Epithelial cell of esophagus (primary cell): ENCODE measurements around the gene RFX2.

Source experiments
- DNase-seq: peaks from one replicate; pipeline ENCODE4 v3.0.0; 2010; ENCODE audit warnings: low read depth
- H3K4me3 ChIP-seq: 2 replicates; pipeline ENCODE4 v1.5.1; 2011; ENCODE audit warnings: mild to moderate bottlenecking, low read length, control low read depth
- CTCF ChIP-seq: IDR thresholded peaks from 2 replicates; pipeline ENCODE4 v1.5.1; 2011; ENCODE audit warnings: low read depth, mild to moderate bottlenecking, low read length, control low read depth, inconsistent platforms; ENCODE audit not compliant: insufficient read depth; ENCODE audit errors: missing control alignments

Gene RFX2

GRCh38 chr19:6132482-6132881 lies 22.2 kb upstream of the RFX2 start:
- DNase-seq: no peak
- no peak for TF ChIP-seq CTCF
- H3K4me3 ChIP-seq: no peak overlapping the region

- DNase-seq: no peak
- no peak overlapping the region for H3K4me3 ChIP-seq
- no peak for TF ChIP-seq CTCF
Observed at GRCh38 chr19:6127716-6128335, 17.5 kb upstream of the RFX2 start.

- DNase-seq: peak; percentile 83
Observed at GRCh38 chr19:6126335-6126974, 16.2 kb upstream of the RFX2 start.

GRCh38 chr19:6125571-6125989 lies 15.3 kb upstream of the RFX2 start:
- peak; percentile 84 for DNase-seq
- TF ChIP-seq CTCF: peak; percentile 100
- no peak overlapping the region for H3K4me3 ChIP-seq

More at GRCh38 chr19:6126335-6126974, 16.2 kb upstream of the RFX2 start:
- H3K4me3 ChIP-seq: no peak overlapping the region
- TF ChIP-seq CTCF: peak; percentile 62

GRCh38 chr19:6119031-6119430 lies 8.7 kb upstream of the RFX2 start:
- no peak for DNase-seq
- no peak overlapping the region for H3K4me3 ChIP-seq
- no peak for TF ChIP-seq CTCF

GRCh38 chr19:6118043-6118442 lies 7.7 kb upstream of the RFX2 start:
- no peak for TF ChIP-seq CTCF
- DNase-seq: no peak
- no peak overlapping the region for H3K4me3 ChIP-seq

- no peak overlapping the region for H3K4me3 ChIP-seq
- TF ChIP-seq CTCF: no peak
- DNase-seq: no peak
Observed at GRCh38 chr19:6117534-6117933, 7.2 kb upstream of the RFX2 start.
